HG03139 (cell line): ENCODE measurements around the gene SMAD7.

ENCODE experiments used
- ATAC-seq: cut with Tn5 transposase; IDR thresholded peaks from one replicate; pipeline ENCODE4 v1.9.1; 2021; ENCODE audit not compliant: unreplicated experiment

The SMAD7 gene

DNA sequence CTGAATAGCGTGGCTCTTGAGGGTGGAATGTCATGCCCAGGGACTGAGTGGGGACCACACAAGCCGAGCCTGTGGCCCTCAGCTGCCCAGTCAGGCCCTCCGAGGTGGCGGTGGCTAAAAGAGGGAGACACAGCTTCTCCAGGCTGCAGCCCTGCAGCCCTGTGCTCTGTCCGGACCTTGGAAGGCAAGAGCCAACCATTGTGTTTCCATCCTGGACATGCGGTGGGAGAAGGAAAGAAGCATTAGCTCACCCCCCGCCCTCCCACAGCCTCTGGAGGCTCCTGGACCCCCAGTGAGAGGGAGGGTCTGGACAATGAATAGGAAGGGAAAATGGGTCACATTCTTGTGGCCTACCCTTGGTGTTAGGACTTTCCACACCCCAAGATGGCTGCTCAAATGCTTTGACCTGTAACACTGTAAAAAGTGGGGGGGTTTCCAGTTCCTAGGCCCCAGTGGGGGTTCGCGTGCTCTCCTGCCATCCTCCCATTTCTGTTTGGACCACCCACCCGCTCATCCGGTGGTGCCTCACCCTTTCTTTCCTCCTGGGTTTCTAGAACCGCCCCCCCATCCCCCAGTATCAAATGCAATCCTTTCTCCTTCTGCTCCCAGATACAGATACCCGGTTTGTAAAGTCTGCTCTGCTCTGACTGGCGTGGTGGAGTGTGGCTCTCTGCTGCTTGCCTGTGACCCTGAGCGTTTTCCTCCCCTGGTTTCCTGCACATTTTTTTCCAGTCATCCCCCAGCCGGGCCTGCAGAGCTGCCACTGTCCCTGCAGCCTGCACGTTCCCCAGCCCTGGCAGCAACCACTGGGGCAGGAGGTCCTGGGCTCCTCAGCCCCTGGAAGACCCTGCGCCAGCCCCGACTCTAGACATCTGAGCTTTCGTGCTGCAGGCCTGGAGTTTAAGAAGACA, 36.3 kb upstream of the SMAD7 start:
- ATAC-seq: no peak

DNA sequence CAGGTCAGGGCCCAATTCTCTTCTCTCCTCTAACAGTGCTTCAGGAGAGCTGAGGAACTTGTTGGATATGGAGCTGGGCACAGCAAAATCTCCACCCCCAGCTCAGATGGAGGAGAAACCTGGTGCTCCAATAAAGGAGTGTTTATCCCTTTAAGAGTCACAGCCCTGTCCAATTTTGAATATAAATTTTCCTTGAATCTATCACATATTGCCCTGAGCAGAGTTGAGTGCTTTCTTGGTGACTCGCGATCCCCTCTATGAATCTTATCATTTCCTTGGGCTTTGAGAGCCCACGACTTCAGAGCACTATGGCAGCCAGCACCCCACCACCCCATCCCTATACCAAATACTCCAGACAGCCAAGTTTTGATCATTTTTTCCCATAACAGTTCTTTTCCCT, 34.4 kb upstream of the SMAD7 start:
- ATAC-seq: no peak

DNA sequence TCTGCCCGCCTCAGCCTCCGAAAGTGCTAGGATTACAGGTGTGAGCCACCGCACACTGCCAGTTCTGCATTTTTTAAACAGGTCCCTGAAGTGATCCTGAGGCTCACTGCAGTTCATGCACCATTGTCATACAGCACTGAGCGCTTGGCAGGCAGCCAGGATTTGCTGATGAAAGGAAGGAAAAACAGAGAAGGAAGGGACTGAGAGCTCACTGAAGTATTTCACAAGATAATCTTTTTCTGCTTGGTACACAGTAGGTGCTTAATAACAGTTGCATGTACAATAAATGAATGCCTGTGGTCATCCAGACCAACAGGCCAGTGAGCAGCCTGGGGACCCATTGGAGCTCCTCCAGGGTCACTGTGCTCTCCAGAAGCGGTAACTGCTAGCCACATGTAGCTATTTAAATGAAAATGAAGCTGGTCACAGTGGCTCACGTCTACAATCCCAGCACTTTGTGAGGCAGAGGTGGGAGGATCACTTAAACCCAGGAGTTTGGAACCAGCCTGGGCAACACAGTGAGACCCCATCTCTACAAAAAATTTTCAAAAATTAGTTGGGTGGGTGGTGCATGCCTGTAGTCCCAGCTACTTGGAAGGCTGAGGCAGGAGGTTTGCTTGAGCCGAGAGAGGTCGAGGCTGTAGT, 33.1 kb upstream of the SMAD7 start:
- ATAC-seq: no peak

DNA sequence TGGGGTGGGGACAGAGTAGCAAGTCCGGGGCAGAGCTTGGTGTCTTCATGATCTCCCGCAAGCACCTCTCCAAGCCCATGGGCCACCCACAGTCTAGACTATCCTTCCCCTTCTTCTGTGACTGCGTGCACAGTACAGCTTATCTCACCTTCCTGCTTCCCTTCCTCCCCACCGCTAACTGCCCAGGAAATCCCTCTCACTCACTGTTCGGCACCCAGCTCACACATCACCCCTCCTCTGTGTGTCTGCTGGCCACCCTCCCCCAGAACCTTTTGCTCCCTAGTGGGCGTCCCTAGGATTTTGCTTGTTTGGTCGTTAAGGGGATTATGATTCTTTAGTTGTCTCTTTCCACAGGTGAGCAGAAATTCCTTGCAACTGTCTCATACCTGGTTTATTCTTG, 31.5 kb upstream of the SMAD7 start:
- no peak for ATAC-seq

DNA sequence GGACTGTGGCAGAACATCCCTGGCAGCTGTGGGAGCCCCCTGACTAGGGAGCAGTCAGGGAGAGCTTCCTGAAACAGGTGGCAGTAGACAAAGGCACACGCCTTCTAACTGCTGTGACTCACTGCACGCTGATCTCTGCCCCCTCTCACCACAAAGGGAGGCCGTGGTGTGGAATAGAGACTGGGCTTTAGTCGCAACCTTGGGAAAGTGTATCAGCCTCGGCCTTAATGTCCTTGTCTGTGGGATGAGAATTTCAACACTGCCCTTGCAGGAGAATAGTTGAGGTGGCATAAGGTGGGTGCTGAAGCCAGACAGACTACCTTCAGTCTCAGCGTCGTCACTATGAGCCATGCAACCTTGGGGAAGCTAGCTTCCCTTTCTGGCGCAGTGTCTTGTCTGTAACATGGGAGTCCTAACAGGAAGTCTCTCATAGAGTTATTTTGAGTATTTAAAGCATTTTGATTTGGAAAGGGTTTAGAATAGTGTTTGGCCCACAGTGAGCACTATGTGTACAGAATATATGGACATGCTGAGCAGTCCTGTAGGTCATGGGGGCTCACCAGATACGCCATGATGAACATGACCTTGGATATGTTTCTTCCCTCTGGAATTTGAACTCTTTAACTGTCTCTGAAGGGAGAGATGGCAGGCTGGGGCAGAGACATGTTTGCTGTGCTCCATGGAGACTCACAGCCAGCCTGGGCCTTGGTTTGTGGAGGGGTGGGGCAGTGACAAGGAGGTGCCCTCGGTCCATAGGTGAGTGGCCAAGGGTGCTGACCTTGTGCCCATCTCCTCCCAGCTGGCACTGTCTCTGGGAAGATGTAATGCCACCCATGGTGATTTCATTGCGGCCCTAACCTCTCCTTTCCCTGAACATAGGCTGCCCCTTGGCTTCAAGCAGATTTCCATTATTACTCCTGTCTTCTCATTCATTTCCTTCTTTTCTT, 29.5 kb upstream of the SMAD7 start:
- ATAC-seq: no peak

DNA sequence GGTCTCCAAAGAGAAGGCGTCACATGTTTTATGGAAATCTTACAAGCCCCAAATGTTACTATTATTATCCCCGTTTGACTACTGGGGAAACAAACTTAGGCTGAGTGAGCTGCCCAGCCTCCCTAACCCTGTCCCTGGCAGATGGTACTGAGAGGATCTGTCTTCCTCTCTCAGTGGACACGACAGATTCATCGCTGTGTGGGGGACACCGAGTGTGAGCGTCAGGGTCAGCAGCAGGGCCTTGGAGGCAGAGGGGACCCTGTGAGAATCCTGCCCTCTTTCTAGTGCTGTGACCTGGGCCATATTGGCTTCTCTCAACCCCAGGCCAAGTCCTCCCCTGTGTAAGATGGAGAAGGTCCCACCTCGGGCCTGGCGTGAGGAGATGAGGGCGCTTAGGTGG, 27.1 kb upstream of the SMAD7 start:
- no peak for ATAC-seq

DNA sequence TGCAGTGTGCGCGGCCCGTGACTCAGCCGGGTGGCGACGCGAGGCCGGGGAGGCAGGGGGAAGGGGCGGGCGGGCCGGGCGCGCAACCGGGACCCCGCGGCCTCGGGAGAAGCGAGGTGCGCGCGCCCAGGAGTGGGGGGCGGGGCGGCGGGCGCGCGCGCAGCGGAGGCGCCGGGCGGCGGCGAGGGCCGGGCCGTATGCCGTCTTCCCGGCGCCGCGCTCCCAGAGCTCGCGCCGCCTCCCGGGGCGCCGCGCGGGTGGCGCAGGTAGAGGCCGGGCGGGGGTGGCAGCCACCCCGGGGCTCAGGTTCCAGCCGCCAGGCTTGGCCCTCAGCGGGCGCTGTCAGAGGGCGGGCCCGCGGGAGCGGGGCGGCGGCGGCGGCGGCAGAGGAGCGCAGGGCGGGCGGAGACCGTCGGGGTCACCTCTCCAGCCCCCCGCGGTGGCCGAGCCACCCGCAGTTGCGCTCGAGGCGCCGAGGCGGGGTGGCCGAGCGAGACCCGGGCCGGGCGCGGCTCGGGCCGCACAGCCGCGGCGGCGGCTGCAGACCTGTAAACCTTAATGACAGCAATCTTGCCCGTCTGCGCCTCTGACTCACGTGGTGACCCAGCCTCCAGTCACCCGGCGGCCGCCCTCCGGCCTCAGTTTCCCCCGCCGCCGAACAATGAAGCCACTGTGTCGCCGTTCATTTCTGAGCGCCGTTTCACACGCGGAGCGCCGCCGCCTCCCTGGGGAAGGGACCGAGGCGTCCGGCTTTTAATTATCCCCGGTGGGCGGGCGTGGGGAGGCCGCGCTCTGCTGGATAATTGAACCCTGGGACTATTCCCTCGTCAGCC, 25.3 kb upstream of the SMAD7 start:
- no peak for ATAC-seq

DNA sequence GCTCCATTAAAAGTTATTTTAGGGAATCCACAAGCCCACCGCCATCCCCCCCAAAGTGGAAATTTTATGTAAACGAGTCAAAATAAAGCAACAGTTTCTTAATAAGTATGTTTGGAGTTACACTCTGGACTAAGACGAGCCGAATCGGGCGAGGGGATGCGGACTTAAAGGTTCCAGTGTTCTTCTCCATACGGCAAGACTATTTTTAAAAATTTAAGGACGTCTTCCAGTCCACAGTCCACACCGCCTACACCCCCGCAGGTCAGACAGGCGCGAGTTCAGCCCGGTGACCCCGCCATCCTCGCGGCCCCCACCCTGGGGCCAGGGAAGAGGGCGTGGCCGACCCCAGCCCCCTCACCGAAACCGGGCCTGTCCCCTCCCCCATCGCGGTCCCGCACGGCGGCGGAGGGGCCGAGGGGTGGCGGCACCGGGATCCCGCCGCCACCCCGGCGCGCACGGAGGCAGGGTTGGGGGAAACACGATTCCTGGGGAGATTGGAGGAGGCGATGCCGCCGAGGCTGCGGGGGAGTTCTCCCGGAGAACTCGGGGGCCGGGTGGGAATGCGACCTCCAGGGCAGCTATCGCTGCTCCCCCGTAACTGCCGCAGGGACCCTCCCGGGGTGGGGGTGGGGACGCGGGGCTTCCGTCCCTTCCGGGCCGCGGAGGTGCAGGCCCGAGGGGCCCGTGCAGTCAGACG, 24.5 kb upstream of the SMAD7 start:
- no peak for ATAC-seq

DNA sequence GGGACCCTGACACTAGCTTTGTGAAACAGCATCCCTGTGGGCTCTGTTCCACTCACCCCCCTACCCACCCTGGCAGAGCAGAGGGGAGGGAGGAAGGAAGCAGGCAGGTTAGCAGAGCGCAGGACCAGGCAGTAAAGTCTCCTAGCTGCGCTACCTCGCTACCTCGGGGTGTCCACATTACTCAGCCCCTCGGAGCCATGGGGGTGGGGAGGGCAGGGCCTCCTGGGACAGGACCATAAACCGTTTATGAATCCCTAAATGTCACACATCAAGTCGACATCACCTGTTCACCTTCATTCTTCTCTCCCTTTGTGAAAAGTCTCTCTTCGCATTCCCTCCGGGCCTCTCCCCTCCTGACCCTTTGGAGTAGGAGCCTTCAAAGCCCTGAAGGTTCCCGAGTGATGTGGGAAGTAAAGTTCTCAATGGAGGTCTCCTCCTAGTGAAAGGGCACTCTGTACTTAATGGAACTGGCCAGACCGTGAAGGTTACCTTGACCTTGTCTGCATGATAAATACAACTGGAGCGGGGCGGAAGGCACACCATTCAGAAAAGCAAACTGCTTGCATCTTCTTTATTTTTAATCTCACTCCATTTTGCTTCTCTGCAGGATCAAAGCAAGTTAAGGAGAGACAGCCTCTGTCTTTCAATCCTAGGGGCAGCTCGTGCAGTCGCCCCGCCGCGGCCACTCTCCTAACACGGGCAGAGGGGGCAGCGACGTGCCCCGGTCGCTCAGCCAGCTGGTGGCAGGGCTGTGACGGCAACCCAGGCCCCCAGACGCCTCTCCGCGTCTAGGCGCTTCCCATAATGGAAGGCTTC, 23.7 kb upstream of the SMAD7 start:
- no peak for ATAC-seq

DNA sequence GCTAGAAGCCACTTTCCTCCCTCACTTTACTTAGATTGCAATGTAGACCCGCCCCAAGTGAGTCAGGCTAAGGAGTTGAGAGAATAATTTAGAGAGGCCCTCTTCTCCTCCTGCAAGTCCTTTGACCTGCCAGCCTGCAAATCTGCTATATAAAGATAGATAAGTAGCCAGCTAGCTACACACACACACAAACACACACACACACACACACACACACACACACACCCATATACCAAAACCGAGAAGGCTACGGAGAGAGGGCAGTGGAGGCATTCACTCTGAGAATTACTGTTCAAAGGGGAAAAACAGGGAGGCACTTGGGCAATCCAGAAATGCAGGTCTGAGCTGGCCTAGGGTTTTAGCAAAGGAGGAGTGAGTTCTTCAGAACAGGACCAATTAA, 23.0 kb upstream of the SMAD7 start:
- ATAC-seq: no peak

DNA sequence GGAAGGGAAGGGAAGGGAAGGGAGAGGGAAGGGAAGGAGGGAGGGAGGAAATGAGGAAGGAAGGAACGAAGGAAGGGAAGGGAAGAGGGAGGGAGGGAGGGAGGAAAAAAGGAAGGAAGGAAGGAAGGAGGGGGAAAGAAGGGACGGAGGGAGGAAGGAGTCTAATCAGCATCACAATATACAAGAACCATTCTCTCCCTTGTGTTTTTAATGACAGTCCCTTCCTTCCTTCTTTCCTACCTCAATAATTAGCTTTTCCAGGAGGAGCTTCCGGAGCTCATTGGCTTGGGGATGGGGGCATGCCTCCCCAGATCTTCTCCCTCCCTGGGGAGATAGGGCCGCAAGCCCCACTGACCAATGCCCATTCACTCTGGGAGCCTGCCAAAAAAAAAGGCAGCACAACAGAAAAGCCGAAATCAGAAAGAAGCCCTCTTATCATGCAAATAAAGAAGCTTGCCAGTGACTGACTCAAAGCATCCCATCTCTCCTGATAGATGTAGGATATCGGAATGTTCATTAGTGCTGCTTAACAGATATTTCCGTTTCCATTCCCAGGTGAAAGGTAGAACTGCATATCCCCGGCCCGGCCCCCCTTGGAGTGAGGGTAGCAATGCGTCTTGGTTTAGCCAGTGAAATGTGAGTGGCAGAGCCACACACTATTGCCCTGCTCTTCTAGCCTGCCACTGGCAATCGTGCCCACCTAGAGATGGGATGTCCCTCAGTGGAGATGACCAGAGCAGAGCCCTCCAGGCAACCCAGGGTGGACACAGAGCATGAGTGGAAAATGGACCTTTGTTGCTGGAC, 17.8 kb upstream of the SMAD7 start:
- ATAC-seq: no peak

DNA sequence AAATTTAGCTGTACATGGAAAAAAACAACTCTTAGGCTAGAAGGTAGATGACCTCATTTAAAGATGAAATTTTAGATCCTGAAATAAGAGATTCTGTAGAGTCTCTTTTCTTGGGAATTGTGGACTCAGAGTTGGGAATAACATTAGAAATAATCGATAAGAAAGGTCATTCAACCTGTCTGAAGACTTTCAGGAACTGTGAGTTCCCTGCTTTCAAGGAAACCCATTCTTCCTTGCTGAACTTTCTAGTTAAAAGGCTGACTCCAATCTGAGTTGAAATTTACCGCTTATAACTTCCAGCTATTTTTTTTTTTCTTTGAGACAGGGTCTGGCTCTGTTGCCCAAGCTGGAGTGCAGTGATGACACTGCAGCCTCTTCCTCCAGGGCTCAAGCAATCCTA, 16.8 kb upstream of the SMAD7 start:
- no peak for ATAC-seq

DNA sequence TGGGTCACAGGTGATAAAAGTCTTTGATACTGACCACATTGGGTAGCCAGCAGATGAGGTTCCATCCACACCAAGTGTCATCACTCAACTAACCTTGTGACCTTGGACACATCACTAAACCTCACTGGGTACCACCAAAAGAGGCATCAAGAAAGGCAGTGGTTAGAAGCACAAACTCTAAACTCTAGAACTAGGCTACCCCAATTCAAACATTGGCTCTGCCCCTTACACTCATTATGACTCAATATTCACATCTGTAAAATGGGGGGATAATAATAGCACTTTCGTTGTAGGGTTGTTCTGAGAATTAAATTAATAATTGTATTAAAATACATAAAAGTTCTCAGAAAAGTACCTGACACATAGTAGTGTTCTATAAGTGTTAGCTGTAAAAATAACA, 15.8 kb upstream of the SMAD7 start:
- no peak for ATAC-seq

DNA sequence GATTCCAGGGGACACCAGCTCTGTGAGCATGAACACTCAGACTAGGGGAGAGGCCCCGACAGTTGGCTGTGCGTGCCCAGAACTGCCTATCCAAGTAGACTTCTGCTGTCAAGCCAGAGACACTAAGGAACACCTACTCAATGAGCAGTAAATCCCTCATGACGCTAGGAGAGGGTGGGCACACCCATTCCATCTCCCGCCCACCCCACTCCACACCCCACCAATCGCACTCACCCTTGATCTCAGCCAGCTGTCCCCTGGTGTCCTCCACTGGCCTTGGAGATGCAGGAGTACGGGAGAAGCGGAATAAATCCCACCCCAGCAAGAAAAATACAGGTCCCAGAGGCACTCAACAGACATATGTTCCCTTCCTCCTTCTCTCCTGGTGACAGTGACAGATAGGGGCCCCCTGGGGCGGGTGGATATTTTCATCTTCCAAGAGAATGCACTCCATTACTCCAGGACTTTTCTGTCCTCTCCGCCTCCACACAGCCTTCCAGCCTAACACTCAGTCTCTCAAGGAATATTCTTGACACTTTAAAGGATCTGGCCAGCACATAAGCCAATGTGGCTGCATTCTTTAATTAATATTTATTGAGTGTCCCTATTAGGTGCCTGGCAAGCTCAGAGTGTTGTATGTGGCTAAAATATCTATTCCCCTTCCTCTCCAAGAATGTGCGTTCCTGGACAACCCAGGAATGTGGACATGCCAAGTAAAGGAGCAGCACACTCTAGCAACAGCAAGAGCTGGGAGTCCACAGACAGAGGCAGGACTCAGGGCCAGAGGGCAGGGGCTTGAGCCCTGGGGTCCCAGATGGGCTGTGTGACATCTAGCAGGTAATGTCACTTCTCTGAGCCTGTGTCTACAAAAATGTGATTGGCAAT, 13.1 kb upstream of the SMAD7 start:
- no peak for ATAC-seq

DNA sequence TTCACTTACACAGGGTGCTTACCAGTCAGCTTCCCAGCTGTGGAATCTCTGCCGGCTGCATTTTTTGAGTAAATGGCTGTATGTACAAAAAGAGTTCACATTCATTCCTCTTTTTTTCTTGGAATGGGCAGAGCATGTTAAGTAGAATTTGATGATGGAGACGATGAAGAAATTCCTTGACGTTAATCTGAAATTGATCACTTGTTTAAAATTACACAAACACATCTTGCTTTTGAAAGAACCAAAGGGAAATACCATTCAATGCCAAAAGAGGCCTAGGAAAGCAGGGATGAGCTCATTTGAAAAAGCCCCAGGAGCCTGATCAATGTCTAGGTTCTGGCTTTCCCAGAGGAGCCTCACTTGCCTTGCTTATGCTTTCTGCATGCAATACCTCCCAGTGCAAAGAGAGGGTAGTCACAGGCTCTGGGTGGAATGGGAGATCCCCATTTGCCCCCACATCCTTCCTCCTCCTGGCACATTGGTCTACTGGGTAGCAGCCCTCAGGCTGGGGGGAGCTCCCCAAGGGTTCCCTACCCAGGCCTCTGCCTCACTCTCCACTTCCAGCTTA, 12.3 kb upstream of the SMAD7 start:
- ATAC-seq: no peak

DNA sequence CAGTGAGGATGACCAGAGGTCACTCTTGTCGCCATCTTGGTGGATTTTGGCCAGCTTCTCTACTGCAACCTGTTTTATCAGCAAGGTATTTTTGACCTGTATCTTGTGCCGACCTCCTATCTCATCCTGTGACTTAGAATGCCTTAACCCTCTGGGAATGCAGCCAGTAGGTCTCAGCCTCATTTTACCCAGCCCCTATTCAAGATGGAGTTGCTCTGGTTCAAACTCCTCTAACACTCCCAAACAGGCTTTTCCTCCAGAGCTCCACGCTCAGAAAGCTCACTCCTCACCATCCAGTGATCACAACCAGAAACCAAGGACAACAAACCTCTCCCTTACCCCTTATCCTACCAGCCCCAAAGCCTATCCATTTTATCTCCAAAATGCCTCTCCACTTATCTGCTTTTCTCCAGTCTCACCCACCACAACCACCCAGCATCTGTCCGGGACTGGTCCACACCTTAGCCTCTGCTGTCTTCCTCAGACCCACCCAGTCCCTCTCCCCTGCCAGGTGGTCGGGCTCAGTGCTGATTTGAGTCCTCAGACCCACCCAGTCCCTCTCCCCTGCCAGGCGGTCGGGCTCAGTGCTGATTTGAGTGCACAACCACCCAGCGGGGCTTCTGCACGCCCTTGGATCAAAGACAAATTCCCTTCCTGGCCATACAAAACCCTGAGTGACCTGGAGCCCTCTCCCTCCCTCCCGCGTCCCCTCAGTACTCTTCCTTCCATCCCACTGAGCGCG, 11.7 kb upstream of the SMAD7 start:
- no peak for ATAC-seq
